IPS-20b (cell line): ENCODE data around the gene DUT.
A peak's percentile ranks its signal among the peaks of the same experiment; 100 is the strongest.
"Not testable (repeated sequence)": the region's sequence is repeated elsewhere in the genome, so short reads cannot be mapped to it uniquely, and the experiment has no call there.

Experiments
- H3K27ac ChIP-seq: one replicate; pipeline ENCODE4 v1.5.1; 2013; ENCODE audit warnings: low read length
- H3K27me3 ChIP-seq: 2 replicates; pipeline ENCODE4 v1.6.1; 2013; ENCODE audit warnings: mild to moderate bottlenecking, low read length, inconsistent platforms; ENCODE audit not compliant: insufficient read depth
- H3K36me3 ChIP-seq: 2 replicates; pipeline ENCODE4 v1.6.1; 2013; ENCODE audit warnings: low read depth, mild to moderate bottlenecking, inconsistent platforms, low read length, moderate library complexity; ENCODE audit not compliant: insufficient read depth
- H3K4me1 ChIP-seq: 2 replicates; pipeline ENCODE4 v1.6.1; 2013; ENCODE audit warnings: mild to moderate bottlenecking, control low read depth, inconsistent platforms, low read length, moderate library complexity; ENCODE audit not compliant: insufficient read depth
- H3K4me3 ChIP-seq: 2 replicates; pipeline ENCODE4 v1.5.1; 2013; ENCODE audit warnings: mild to moderate bottlenecking, low read length, inconsistent platforms
- H3K9ac ChIP-seq: 2 replicates; pipeline ENCODE4 v1.6.1; 2013; ENCODE audit warnings: low read depth, mild to moderate bottlenecking, inconsistent platforms, low read length, moderate library complexity
- H3K9me3 ChIP-seq: 2 replicates; pipeline ENCODE4 v1.6.1; 2013; ENCODE audit warnings: mild to moderate bottlenecking, low read depth, low read length, inconsistent platforms; ENCODE audit not compliant: insufficient read depth

The DUT gene

DNA sequence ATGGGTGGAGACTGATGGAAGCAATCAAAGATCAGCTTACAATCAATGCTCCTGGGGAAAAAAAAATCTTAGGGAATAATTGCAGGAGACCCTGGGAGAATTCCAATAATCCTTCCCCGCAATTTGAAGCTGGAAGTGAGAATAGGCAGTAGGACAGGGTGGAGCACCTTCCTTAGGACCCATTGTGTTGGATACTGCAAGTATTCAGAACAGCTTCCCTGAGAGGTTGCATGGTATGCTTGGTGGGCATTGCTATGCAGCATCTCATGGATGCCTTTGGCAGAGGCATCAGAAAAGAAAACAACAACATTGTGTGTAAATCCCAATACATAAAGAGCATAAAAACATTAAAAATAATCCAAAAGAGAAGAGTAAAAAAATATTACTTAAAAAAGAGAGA lies 24.6 kb upstream of the DUT start:
- Histone ChIP-seq H3K27me3 (no peaks in the 10 kb centered on the region), H3K36me3 (no peaks in the 10 kb centered on the region), H3K9ac (no peak overlapping the region), H3K27ac (no peak overlapping the region), H3K4me3 (no peak overlapping the region), H3K4me1 (peaks cover 21% of the 10 kb centered on the region; the same call in 1 of the 2 replicates), H3K9me3 (no peaks in the 10 kb centered on the region)

DNA sequence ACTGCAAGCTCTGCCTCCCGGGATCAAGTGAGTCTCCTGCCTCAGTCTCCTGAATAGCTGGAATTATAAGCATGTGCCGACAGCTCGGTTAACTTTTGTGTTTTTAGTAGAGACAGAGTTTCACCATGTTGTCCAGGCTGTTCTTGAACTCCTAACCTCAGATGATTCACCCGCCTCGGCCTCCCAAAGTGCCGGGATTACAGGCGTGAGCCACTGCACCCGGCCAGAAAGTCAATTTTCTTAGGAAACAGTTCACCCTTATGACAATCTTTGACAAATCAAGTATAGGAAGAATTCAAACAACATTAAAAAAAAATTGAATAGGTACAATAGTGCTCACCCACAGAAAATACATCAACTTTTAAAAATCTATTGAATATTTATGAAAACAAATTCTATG lies 23.6 kb upstream of the DUT start:
- Histone ChIP-seq H3K27me3 (no peaks in the 10 kb centered on the region), H3K27ac (no peak overlapping the region), H3K36me3 (no peaks in the 10 kb centered on the region), H3K4me3 (no peak overlapping the region), H3K9me3 (no peaks in the 10 kb centered on the region), H3K4me1 (peaks cover 20% of the 10 kb centered on the region; the same call in 1 of the 2 replicates), H3K9ac (no peak overlapping the region)

GRCh38 chr15:48309740-48310139 lies 21.5 kb upstream of the DUT start:
- H3K9me3 ChIP-seq: no peaks in the 10 kb centered on the region
- H3K9ac ChIP-seq: no peak overlapping the region
- H3K4me1 ChIP-seq: peaks cover 7% of the 10 kb centered on the region; the same call in 1 of the 2 replicates
- no peak overlapping the region for H3K27ac ChIP-seq
- no peaks in the 10 kb centered on the region for H3K36me3 ChIP-seq
- H3K27me3 ChIP-seq: no peaks in the 10 kb centered on the region
- no peak overlapping the region for H3K4me3 ChIP-seq

- H3K4me1 ChIP-seq: peaks cover 5% of the 10 kb centered on the region; the same call in 1 of the 2 replicates
- H3K36me3 ChIP-seq: no peaks in the 10 kb centered on the region
- H3K4me3 ChIP-seq: no peak overlapping the region
- no peaks in the 10 kb centered on the region for H3K27me3 ChIP-seq
- H3K9ac ChIP-seq: no peak overlapping the region
- no peak overlapping the region for H3K27ac ChIP-seq
- no peaks in the 10 kb centered on the region; the same call in 1 of the 2 replicates for H3K9me3 ChIP-seq
Measured at GRCh38 chr15:48313216-48313615, 18.0 kb upstream of the DUT start.

- Histone ChIP-seq H3K4me1 (peaks cover 9% of the 10 kb centered on the region; the same call in 1 of the 2 replicates), H3K4me3 (no peak overlapping the region), H3K9ac (no peak overlapping the region), H3K9me3 (no peaks in the 10 kb centered on the region; the same call in 1 of the 2 replicates), H3K27me3 (no peaks in the 10 kb centered on the region), H3K36me3 (no peaks in the 10 kb centered on the region), H3K27ac (no peak overlapping the region)
Measured at GRCh38 chr15:48315041-48315440, 16.2 kb upstream of the DUT start.

DNA sequence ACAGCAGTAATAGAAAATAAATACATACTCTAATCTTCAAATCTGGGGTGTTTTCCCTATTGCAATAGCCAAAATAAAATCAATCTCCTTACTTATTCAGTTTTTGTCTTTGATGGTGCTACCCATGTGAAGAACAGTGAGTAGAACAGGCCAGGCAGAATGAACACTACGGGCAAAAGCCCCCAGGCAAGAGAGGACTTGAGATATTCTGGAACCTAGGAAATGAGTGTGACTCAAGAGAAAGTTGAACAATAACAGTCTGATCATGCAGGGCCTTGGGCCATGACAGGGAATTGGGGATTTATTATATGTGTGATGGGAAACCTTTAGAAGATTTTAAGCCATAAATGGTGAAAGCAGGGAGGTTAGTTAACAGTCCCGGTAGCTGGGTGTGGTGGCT lies 14.0 kb upstream of the DUT start:
- no peaks in the 10 kb centered on the region for H3K36me3 ChIP-seq
- peaks cover 9% of the 10 kb centered on the region; the same call in 1 of the 2 replicates for H3K4me1 ChIP-seq
- H3K27me3 ChIP-seq: no peaks in the 10 kb centered on the region
- no peaks in the 10 kb centered on the region; the same call in 1 of the 2 replicates for H3K9me3 ChIP-seq
- no peak overlapping the region for H3K9ac ChIP-seq
- no peak overlapping the region for H3K27ac ChIP-seq
- no peak overlapping the region for H3K4me3 ChIP-seq

DNA sequence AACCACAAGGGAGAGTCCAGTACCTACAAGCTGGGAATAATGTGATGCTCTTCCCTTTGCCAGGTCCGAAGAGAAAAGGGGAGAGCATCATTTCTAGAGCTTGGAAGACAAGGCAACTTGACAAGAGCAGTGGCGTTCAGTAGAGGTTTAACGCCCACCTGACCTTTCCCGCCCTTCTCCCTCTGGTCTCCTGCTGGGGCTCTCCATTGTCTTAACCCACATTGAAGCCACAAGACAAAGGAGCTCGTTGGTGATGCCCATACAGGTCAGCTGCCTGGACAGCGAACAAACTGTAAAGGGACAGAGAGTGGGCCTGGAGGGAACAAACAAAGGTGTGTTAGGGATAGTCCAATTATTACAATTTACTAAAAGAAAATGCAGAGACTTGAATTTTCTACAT lies 13.1 kb upstream of the DUT start:
- Histone ChIP-seq H3K4me3 (no peak overlapping the region), H3K9ac (no peak overlapping the region), H3K36me3 (no peaks in the 10 kb centered on the region), H3K4me1 (peaks cover 9% of the 10 kb centered on the region; the same call in 1 of the 2 replicates), H3K27me3 (no peaks in the 10 kb centered on the region), H3K27ac (no peak overlapping the region), H3K9me3 (no peaks in the 10 kb centered on the region; the same call in 1 of the 2 replicates)

DNA sequence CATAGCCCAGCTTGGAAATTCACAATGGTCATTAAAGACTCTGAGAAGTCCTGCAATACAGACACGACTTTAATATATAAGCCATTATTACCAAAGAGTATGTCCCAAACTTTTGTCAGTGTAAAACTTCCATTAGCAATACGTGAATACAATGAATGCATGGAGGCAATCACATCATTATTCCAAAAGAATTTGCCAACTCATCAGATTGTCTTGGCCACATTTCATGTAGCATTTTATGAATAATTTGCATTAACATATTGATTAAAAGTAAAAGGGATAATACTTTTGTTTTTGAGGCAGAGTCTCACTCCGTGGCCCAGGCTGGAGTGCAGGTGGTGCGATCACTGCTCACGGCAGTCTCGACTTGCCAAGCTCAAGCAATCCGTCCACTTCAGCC lies 7.9 kb upstream of the DUT start:
- H3K27me3 ChIP-seq: no peaks in the 10 kb centered on the region
- no peak overlapping the region for H3K9ac ChIP-seq
- no peak overlapping the region for H3K27ac ChIP-seq

GRCh38 chr15:48324949-48325348 lies 6.3 kb upstream of the DUT start:
- Histone ChIP-seq H3K36me3 (no peaks in the 10 kb centered on the region), H3K4me1 (peaks cover under 1% of the 10 kb centered on the region; the same call in 1 of the 2 replicates), H3K27me3 (no peaks in the 10 kb centered on the region), H3K9me3 (no peaks in the 10 kb centered on the region), H3K9ac (no peak overlapping the region), H3K4me3 (no peak overlapping the region), H3K27ac (no peak overlapping the region)

More for the DNA sequence above, 7.9 kb upstream of the DUT start:
- no peaks in the 10 kb centered on the region for H3K9me3 ChIP-seq
- H3K36me3 ChIP-seq: no peaks in the 10 kb centered on the region
- H3K4me1 ChIP-seq: peaks cover 4% of the 10 kb centered on the region; the same call in 1 of the 2 replicates
- H3K4me3 ChIP-seq: no peak overlapping the region

DNA sequence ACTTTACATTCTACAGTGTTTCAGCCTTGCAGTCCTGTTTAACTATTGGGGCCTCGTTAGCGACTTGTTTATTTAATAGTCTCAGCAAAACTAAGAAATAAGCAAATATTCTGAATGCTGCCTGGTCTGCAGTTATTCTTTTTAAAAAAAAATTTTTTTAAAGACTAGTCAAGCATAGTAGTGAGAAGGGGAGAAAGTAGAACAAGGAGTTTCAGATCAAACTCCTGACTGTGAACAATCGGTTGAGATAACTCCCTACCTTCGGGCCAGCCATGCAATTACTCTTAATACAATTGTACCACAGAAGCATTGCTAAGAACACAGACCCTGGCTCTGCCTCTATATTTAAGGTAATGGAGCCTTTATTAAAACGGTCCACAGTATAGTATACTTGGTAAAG lies 5.8 kb upstream of the DUT start:
- no peaks in the 10 kb centered on the region for H3K9me3 ChIP-seq
- H3K27ac ChIP-seq: no peak overlapping the region
- no peaks in the 10 kb centered on the region for H3K27me3 ChIP-seq
- no peak overlapping the region for H3K9ac ChIP-seq
- H3K4me1 ChIP-seq: peaks cover 4% of the 10 kb centered on the region; the same call in 1 of the 2 replicates
- H3K36me3 ChIP-seq: no peaks in the 10 kb centered on the region
- no peak overlapping the region for H3K4me3 ChIP-seq

- H3K9ac ChIP-seq, H3K36me3 ChIP-seq, H3K27ac ChIP-seq, H3K27me3 ChIP-seq, H3K4me3 ChIP-seq, H3K4me1 ChIP-seq, H3K9me3 ChIP-seq: not testable (repeated sequence)
Measured at GRCh38 chr15:48326180-48326579, 5.0 kb upstream of the DUT start.

DNA sequence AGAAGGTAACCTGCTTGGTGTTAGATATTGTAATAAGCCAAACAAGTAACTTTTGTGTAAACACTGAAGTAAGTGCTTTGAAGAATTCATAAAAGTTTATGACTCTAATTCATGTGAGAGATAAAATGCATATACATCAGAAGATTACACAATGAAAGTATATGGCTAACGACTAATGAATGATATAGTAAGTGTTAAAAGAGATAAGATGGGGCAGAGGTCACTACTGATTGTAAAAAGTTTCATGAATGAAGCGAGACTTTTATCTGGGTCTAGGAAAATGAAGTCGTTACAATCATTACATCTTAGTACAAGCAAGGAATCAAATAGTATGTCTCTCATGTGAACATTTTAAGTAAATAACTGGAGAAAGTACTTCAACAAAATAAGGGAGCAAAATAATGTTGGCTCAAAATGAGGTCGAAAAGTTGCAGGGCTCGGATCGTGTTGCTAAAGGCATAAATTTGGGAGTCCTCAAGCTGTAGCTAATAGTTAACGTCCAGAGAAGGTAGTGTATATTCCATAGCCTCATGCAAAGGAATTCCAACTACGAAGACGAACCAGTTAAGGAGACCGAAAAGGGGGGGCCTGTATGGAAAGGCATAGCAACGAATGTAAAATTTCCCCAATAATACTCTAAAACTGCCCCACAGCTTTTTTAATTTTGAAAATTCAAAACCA lies 984 bp upstream of the DUT start:
- Histone ChIP-seq H3K27me3 (no peaks in the 10 kb centered on the region), H3K9me3 (no peaks in the 10 kb centered on the region), H3K27ac (no peak overlapping the region), H3K9ac (peak overlapping the region; percentile 93; the same call in 1 of the 2 replicates), H3K4me1 (peaks cover 15% of the 10 kb centered on the region; the same call in 1 of the 2 replicates), H3K4me3 (peak overlapping the region; percentile 92), H3K36me3 (peaks cover 16% of the 10 kb centered on the region)
